ENCODE data around the gene MRGPRE. TPM values are rescaled to one million over a fixed set of nuclear protein-coding genes. Genes with fewer than 3 reads are reported as not detected.

Gene MRGPRE
- total and polyA plus RNA-seq, 7 donors, result 0.10 to 1.4 (median 0.70) TPM; not detected in 3

DNA sequence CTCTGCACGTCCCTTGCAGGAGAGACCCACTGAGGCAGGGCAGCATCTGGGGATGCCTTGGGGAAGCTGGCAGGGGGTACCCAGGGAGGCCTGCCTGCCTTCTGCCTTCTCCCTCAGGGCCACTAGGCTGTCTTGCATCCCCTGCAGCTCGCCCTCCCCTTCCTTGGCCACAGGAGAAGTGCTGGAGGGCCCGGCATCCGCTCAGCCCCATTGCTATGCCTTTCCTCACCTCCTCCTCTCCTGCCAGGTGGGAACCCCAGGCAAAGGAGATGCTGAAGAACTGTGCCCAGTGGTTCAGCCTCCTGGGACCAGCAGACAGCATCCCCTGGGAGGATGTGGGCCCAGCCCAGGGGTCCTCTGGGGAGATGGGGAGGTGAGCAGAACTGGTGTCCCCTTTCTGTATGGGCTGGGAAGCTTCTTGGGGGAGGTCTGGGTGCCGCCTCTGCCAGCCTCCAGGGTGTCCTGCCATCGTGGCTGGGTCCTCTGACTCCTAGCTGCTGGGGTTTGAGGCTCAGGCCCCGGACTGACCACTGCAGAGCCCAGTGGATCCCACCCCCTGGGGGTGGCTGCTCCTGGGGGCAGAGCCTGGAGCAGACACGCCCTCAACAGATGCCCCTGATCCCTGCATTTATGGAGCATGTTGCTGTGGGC is 34.2 kb downstream of the MRGPRE start:
- WGBS, 2 donors, result 71 to 80% methylated on average over 8 of the region's 8 CpGs
- intact Hi-C loops (cut with DNase I), result no loop called here
- H3K27ac ChIP-seq, result no peak overlapping the region
- H3K9me3 ChIP-seq, result no peaks in the 10 kb centered on the region
- H3K36me3 ChIP-seq, result no peaks in the 10 kb centered on the region
- peaks cover 0 to 4% (median 2%) of the 10 kb centered on the region in 4 donors for H3K4me1 ChIP-seq
- H3K27me3 ChIP-seq, result peaks cover 7 to 48% (median 18%) of the 10 kb centered on the region in 3 donors
- DNase-seq, result no peak
- no peak for TF ChIP-seq CTCF (IDR thresholded peaks at IDR 0.05)
- TF ChIP-seq POLR2A (IDR thresholded peaks at IDR 0.05), result no peak
- TF ChIP-seq EP300 (IDR thresholded peaks at IDR 0.05), result no peak
- TF ChIP-seq POLR2AphosphoS5 (IDR thresholded peaks at IDR 0.05), result no peak
- no peak overlapping the region for H3K4me3 ChIP-seq

DNA sequence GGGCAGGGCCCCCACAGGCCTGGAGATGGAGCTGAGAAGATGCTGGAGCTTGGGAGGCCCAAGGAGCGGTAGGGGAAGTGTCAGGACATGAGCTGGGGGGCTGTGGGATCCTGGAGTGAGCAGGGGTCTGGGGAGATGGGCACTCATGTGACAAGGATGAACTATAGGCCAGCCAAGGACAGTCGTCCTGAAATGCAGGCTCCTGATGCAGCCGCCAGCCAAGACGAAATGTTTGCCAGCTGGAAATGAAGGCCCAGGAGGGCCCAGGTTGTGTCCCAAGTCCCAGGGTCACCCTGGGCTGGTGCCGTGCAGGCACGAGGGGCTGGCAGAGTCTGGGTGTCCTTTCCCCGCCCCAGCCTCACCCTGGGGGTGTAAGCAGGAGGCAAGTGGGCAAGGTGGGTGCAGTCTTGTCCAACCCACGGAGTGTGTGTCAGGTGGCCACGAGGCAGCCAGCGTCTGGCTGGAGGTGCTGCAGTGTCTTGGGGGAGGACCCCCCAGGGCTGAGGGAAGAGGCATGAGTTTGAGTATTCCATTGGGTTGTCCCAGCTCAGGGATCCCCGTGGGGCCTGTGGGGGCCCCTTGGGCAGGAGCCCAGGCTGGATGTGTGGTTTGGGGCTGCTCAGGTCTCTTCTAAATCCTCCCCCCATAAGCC is 35.0 kb downstream of the MRGPRE start:
- WGBS, 2 donors, result 81 to 85% methylated on average over 11 of the region's 11 CpGs
- H3K4me1 ChIP-seq, result no peaks in the 10 kb centered on the region
- no peak for TF ChIP-seq EP300 (IDR thresholded peaks at IDR 0.05)
- TF ChIP-seq POLR2AphosphoS5 (IDR thresholded peaks at IDR 0.05), result no peak
- TF ChIP-seq CTCF (IDR thresholded peaks at IDR 0.05), result no peak
- TF ChIP-seq POLR2A (IDR thresholded peaks at IDR 0.05), result no peak
- no peak for DNase-seq
- no peak overlapping the region for H3K27ac ChIP-seq
- no peak overlapping the region for H3K4me3 ChIP-seq
- H3K9me3 ChIP-seq, result no peaks in the 10 kb centered on the region
- H3K36me3 ChIP-seq, result no peaks in the 10 kb centered on the region
- peaks cover 3 to 40% (median 10%) of the 10 kb centered on the region in 3 donors for H3K27me3 ChIP-seq
- intact Hi-C loops (cut with DNase I), result no loop called here

- Histone ChIP-seq H3K36me3 (no peaks in the 10 kb centered on the region), H3K4me1 (no peaks in the 10 kb centered on the region), H3K4me3 (no peak overlapping the region), H3K27ac (no peak overlapping the region), H3K9me3 (no peaks in the 10 kb centered on the region), H3K27me3 (peaks cover 0 to 32% (median 2%) of the 10 kb centered on the region in 3 donors)
- WGBS, 2 donors, result 82 to 88% methylated on average over 23 of the region's 23 CpGs
- intact Hi-C loops (cut with DNase I), result no loop called here
- no peak for TF ChIP-seq CTCF (IDR thresholded peaks at IDR 0.05)
- no peak for TF ChIP-seq POLR2A (IDR thresholded peaks at IDR 0.05)
- TF ChIP-seq POLR2AphosphoS5 (IDR thresholded peaks at IDR 0.05), result no peak
- no peak for TF ChIP-seq EP300 (IDR thresholded peaks at IDR 0.05)
- peak; percentile 52 for DNase-seq
These were observed 35.8 kb downstream of the MRGPRE start for GRCh38 chr11:3196161-3197043.

GRCh38 chr11:3195251-3196160 is 36.7 kb downstream of the MRGPRE start:
- WGBS, 2 donors, result 37 to 64% methylated on average over 22 of the region's 22 CpGs
- H3K27me3 ChIP-seq, result peaks cover 0 to 23% (median 0%) of the 10 kb centered on the region in 3 donors
- H3K27ac ChIP-seq, result no peak overlapping the region
- no peaks in the 10 kb centered on the region for H3K36me3 ChIP-seq
- intact Hi-C loops (cut with DNase I), result no loop called here
- H3K9me3 ChIP-seq, result no peaks in the 10 kb centered on the region
- peak; percentile 62 for DNase-seq
- H3K4me3 ChIP-seq, result no peak overlapping the region
- TF ChIP-seq POLR2A (IDR thresholded peaks at IDR 0.05) (no peak), CTCF (IDR thresholded peaks at IDR 0.05) (peak in 2 of 4 experiments; percentile 23 to 36), POLR2AphosphoS5 (IDR thresholded peaks at IDR 0.05) (no peak), EP300 (IDR thresholded peaks at IDR 0.05) (no peak)
- no peaks in the 10 kb centered on the region for H3K4me1 ChIP-seq

Data from sigmoid colon (tissue), 7 donors.